HG03457 (cell line): ENCODE results near the gene FBXW9.
"Not testable (repeated sequence)": the region's sequence is repeated elsewhere in the genome, so short reads cannot be mapped to it uniquely, and the experiment has no call there.

Experiments
- ATAC-seq: cut with Tn5 transposase; IDR thresholded peaks from one replicate; pipeline ENCODE4 v1.9.1; 2021; ENCODE audit warnings: moderate number of reproducible peaks; ENCODE audit not compliant: unreplicated experiment

Gene FBXW9

GRCh38 chr19:12715929-12716328 is 19.5 kb upstream of the FBXW9 start:
- ATAC-seq = no peak

- ATAC-seq = no peak
Measured at GRCh38 chr19:12715102-12715501, 18.7 kb upstream of the FBXW9 start.

- ATAC-seq = not testable (repeated sequence)
Measured at GRCh38 chr19:12713304-12713703, 16.9 kb upstream of the FBXW9 start.

- not testable (repeated sequence) for ATAC-seq
Measured at GRCh38 chr19:12712077-12712476, 15.6 kb upstream of the FBXW9 start.

GRCh38 chr19:12711187-12711586 is 14.8 kb upstream of the FBXW9 start:
- no peak for ATAC-seq

GRCh38 chr19:12708641-12709040 is 12.2 kb upstream of the FBXW9 start:
- no peak for ATAC-seq

- no peak for ATAC-seq
Measured at GRCh38 chr19:12706332-12706718, 9.9 kb upstream of the FBXW9 start.

GRCh38 chr19:12705654-12706331 is 9.4 kb upstream of the FBXW9 start:
- no peak for ATAC-seq

GRCh38 chr19:12705169-12705568 is 8.7 kb upstream of the FBXW9 start:
- ATAC-seq = no peak

GRCh38 chr19:12703046-12703445 is 6.6 kb upstream of the FBXW9 start:
- ATAC-seq = no peak

- no peak for ATAC-seq
Measured at GRCh38 chr19:12701596-12702282, 5.3 kb upstream of the FBXW9 start.

- no peak for ATAC-seq
Measured at GRCh38 chr19:12698138-12698537, 1.7 kb upstream of the FBXW9 start.

- not testable (repeated sequence) for ATAC-seq
Measured at GRCh38 chr19:12697425-12697824, 994 bp upstream of the FBXW9 start.

GRCh38 chr19:12695997-12696365 is 450 bp downstream of the FBXW9 start:
- no peak for ATAC-seq

GRCh38 chr19:12695514-12695913 is 917 bp downstream of the FBXW9 start:
- no peak for ATAC-seq

- no peak for ATAC-seq
Measured at GRCh38 chr19:12695096-12695495, 1.3 kb downstream of the FBXW9 start.

GRCh38 chr19:12694641-12695040 is 1.8 kb downstream of the FBXW9 start:
- ATAC-seq = no peak

- no peak for ATAC-seq
Measured at GRCh38 chr19:12692960-12693359, 3.5 kb downstream of the FBXW9 start.

GRCh38 chr19:12689581-12690216 is 6.7 kb downstream of the FBXW9 start:
- ATAC-seq = no peak

GRCh38 chr19:12689012-12689411 is 7.4 kb downstream of the FBXW9 start:
- no peak for ATAC-seq

GRCh38 chr19:12687496-12688196 is 8.8 kb downstream of the FBXW9 start, which contains the start of gene GNG14:
TSS of gene GNG14 (plus strand) at chr19:12687998. CDS start at chr19:12688049, 51 bp downstream.
- ATAC-seq = no peak
